Kidney epithelial cell (primary cell): ENCODE results near the gene GTF2I. TPM values are rescaled to one million over a fixed set of nuclear protein-coding genes. Genes with fewer than 3 reads are reported as not detected.
"Not testable (repeated sequence)": the region's sequence is repeated elsewhere in the genome, so short reads cannot be mapped to it uniquely, and the experiment has no call there.

Experiments used
- DNase-seq: peaks from one replicate; pipeline ENCODE4 v3.0.0-alpha.2; 2010; ENCODE audit warnings: low read depth
- H3K27me3 ChIP-seq: 2 replicates; pipeline ENCODE4 v1.6.0; 2011; ENCODE audit warnings: low read length; ENCODE audit not compliant: control insufficient read depth, insufficient read depth
- H3K36me3 ChIP-seq: 2 replicates; pipeline ENCODE4 v1.5.1; 2011; ENCODE audit warnings: low read length; ENCODE audit not compliant: control insufficient read depth, insufficient read depth
- H3K4me3 ChIP-seq: 2 replicates; pipeline ENCODE4 v1.5.1; 2011; ENCODE audit warnings: low read depth, mild to moderate bottlenecking, control low read depth, low read length
- CTCF ChIP-seq: IDR thresholded peaks from 2 replicates; pipeline ENCODE4 v1.5.1; 2011; ENCODE audit warnings: mild to moderate bottlenecking, moderate library complexity, low read length, control low read depth, inconsistent platforms; ENCODE audit not compliant: insufficient read depth, poor library complexity, severe bottlenecking
- total RNA-seq: library from RNA; depleted of rRNA; stranded (reverse); fragments of >200 nt; gene quantifications from 2 replicates; pipeline ENCODE4 v1.2.3, GENCODE V29; 2015

Gene GTF2I
- total RNA-seq, 1 donor from 2014 or later = 129 TPM

- no peak for TF ChIP-seq CTCF
- no peak for DNase-seq
- Histone ChIP-seq H3K4me3 (no peak overlapping the region), H3K27me3 (no peaks in the 10 kb centered on the region), H3K36me3 (no peaks in the 10 kb centered on the region)
Measured at GRCh38 chr7:74655324-74655723, 2.2 kb upstream of the GTF2I start.

GRCh38 chr7:74655768-74656440 is 1.6 kb upstream of the GTF2I start:
- H3K27me3 ChIP-seq = no peaks in the 10 kb centered on the region
- TF ChIP-seq CTCF = no peak
- peak overlapping the region; percentile 25 for H3K4me3 ChIP-seq
- no peaks in the 10 kb centered on the region for H3K36me3 ChIP-seq
- no peak for DNase-seq

- DNase-seq = no peak
- no peaks in the 10 kb centered on the region for H3K27me3 ChIP-seq
Measured at GRCh38 chr7:74656441-74656836, 1.1 kb upstream of the GTF2I start.

GRCh38 chr7:74656837-74657691 is 454 bp upstream of the GTF2I start:
- Histone ChIP-seq H3K27me3 (no peaks in the 10 kb centered on the region), H3K4me3 (peak overlapping the region; percentile 85), H3K36me3 (no peaks in the 10 kb centered on the region)
- DNase-seq = peak; percentile 63
- TF ChIP-seq CTCF = peak; percentile 15

More at GRCh38 chr7:74656441-74656836, 1.1 kb upstream of the GTF2I start:
- Histone ChIP-seq H3K4me3 (peak overlapping the region; percentile 72), H3K36me3 (no peaks in the 10 kb centered on the region)
- peak; percentile 33 for TF ChIP-seq CTCF

GRCh38 chr7:74658178-74659004 is 873 bp downstream of the GTF2I start:
- H3K4me3 ChIP-seq = peak overlapping the region; percentile 85
- no peaks in the 10 kb centered on the region for H3K36me3 ChIP-seq
- no peak for TF ChIP-seq CTCF
- H3K27me3 ChIP-seq = no peaks in the 10 kb centered on the region
- DNase-seq = peak; percentile 71

GRCh38 chr7:74660202-74660601 is 2.7 kb downstream of the GTF2I start:
- not testable (repeated sequence) for H3K4me3 ChIP-seq, H3K27me3 ChIP-seq, DNase-seq, H3K36me3 ChIP-seq

GRCh38 chr7:74661836-74662794 is 4.6 kb downstream of the GTF2I start:
- H3K36me3 ChIP-seq, H3K4me3 ChIP-seq, H3K27me3 ChIP-seq, DNase-seq: not testable (repeated sequence)
